Right cardiac atrium (tissue), 5 donors: ENCODE measurements around the gene IGFBPL1. TPM values are rescaled to one million over a fixed set of nuclear protein-coding genes. Genes with fewer than 3 reads are reported as not detected.

Experiments
- ATAC-seq, 2 donors: fragments of 200-7000 bp; cut with Tn5 transposase; one replicate each; pipeline versions ENCODE4 v1.8.0 to v1.9.1; 2020; ENCODE audit warnings: moderate library complexity in 2 of 2, mild to moderate bottlenecking in 1 of 2
- DNase-seq, 3 donors: peaks; one replicate each; pipeline ENCODE4 v3.0.0-alpha.2; 2020
- H3K27ac ChIP-seq: one replicate; pipeline ENCODE4 v1.5.1; 2013; ENCODE audit warnings: mild to moderate bottlenecking, low read length, control low read depth, moderate library complexity
- H3K27me3 ChIP-seq: one replicate; pipeline ENCODE4 v1.6.1; 2013; ENCODE audit not compliant: control insufficient read depth, insufficient read depth
- H3K4me1 ChIP-seq: one replicate; pipeline ENCODE4 v1.6.1; 2013; ENCODE audit warnings: low read length; ENCODE audit not compliant: control insufficient read depth, insufficient read depth
- H3K4me3 ChIP-seq: one replicate; pipeline ENCODE4 v1.5.1; 2013; ENCODE audit warnings: low read length, control low read depth
- H3K9me3 ChIP-seq: one replicate; pipeline ENCODE4 v1.6.1; 2013; ENCODE audit warnings: low read length; ENCODE audit not compliant: control insufficient read depth
- WGBS: extraction: QIAGEN DNeasy Blood & Tissue Kit; methylation state at CpG from one replicate; pipeline ENCODE4 v1.1.7; 2013; 5-methylcytosine and 5-hydroxymethylcytosine counted together
- intact Hi-C, 4 donors: fragments of 100-400 bp; cut with DNase I; formaldehyde crosslinking; loops; one replicate each; pipeline versions ENCODE4 v1.11.0 to v1.14.0; 2022 to 2023
- polyA plus RNA-seq: library from polyadenylated mRNA; stranded (reverse); fragments of 200-250 nt; gene quantifications from one replicate; pipeline ENCODE4 v1.2.3, GENCODE V29; 2013
- total RNA-seq, 4 donors: library from RNA; stranded (reverse); fragmentation: NEBNext Ultra II Directional; extraction: Animal tissue kit (Norgen Biotek cat#: 25700); gene quantifications; one replicate each; pipeline ENCODE4 v1.2.1, GENCODE V29; 2021
- donor health status: healthy with polysubstance abuse.
- donor health status: DM: no; HTN: yes; CAD: no.
- donor health status: DM: no; HTN: no; CAD: no.
- donor health status: DM: no; HTN: yes; CAD: no; lungs with severe emphysema.
- donor health status: DM: yes; HTN: yes; CAD: no.

The IGFBPL1 gene
- total and polyA plus RNA-seq, 5 donors, result 0.25 to 5.0 (median 0.65) TPM

GRCh38 chr9:38428062-38428461 lies 3.8 kb upstream of the IGFBPL1 start:
- no peaks in the 10 kb centered on the region for H3K27me3 ChIP-seq

GRCh38 chr9:38424918-38425317 lies 664 bp upstream of the IGFBPL1 start:
- Histone ChIP-seq H3K27me3 (no peaks in the 10 kb centered on the region), H3K27ac (no peak overlapping the region), H3K4me3 (peak overlapping the region; percentile 47), H3K4me1 (no peaks in the 10 kb centered on the region), H3K9me3 (no peaks in the 10 kb centered on the region)
- intact Hi-C loops, result no loop called here
- DNase-seq, result no peak
- 73% methylated on average over 4 of the region's 4 CpGs for WGBS
- no peak for ATAC-seq

More at GRCh38 chr9:38428062-38428461, 3.8 kb upstream of the IGFBPL1 start:
- ATAC-seq (no peak), DNase-seq (no peak)
- 80% methylated on average over 1 of the region's 1 CpG for WGBS
- H3K4me1 ChIP-seq, result no peaks in the 10 kb centered on the region
- no peak overlapping the region for H3K27ac ChIP-seq
- H3K9me3 ChIP-seq, result no peaks in the 10 kb centered on the region
- H3K4me3 ChIP-seq, result no peak overlapping the region
- intact Hi-C loops, result no loop called here

- Histone ChIP-seq H3K27ac (no peak overlapping the region), H3K9me3 (no peaks in the 10 kb centered on the region), H3K27me3 (no peaks in the 10 kb centered on the region), H3K4me1 (no peaks in the 10 kb centered on the region), H3K4me3 (no peak overlapping the region)
- WGBS, result 36% methylated on average over 15 of the region's 15 CpGs
- intact Hi-C loops, result no loop called here
- no peak for DNase-seq
- ATAC-seq, result no peak
Measured at GRCh38 chr9:38423273-38423972, 831 bp downstream of the IGFBPL1 start.

- Histone ChIP-seq H3K27me3 (no peaks in the 10 kb centered on the region), H3K27ac (no peak overlapping the region), H3K9me3 (no peaks in the 10 kb centered on the region), H3K4me3 (no peak overlapping the region), H3K4me1 (no peaks in the 10 kb centered on the region)
- ATAC-seq, result no peak
- intact Hi-C loops, result no loop called here
- DNase-seq, result no peak
- 77% methylated on average over 7 of the region's 7 CpGs for WGBS
Measured at GRCh38 chr9:38422555-38423260, 1.5 kb downstream of the IGFBPL1 start.

- no peaks in the 10 kb centered on the region for H3K4me1 ChIP-seq
- no peaks in the 10 kb centered on the region for H3K9me3 ChIP-seq
- no peaks in the 10 kb centered on the region for H3K27me3 ChIP-seq
- 47% methylated on average over 9 of the region's 9 CpGs for WGBS
- DNase-seq, result no peak
- H3K27ac ChIP-seq, result no peak overlapping the region
- H3K4me3 ChIP-seq, result no peak overlapping the region
- intact Hi-C loops, result no loop called here
- ATAC-seq, result no peak
Measured at GRCh38 chr9:38421498-38422211, 2.6 kb downstream of the IGFBPL1 start.

GRCh38 chr9:38419181-38419580 lies 5.1 kb downstream of the IGFBPL1 start:
- H3K9me3 ChIP-seq, result no peaks in the 10 kb centered on the region
- no peaks in the 10 kb centered on the region for H3K4me1 ChIP-seq
- intact Hi-C loops, result loop anchor here in 1 of 4 donors (5.0 kb wide), 1 partner anchor 52 kb away; no protein-coding TSS in a partner anchor
- ATAC-seq, result no peak
- no peak overlapping the region for H3K4me3 ChIP-seq
- 72% methylated on average over 5 of the region's 5 CpGs for WGBS
- no peak overlapping the region for H3K27ac ChIP-seq
- no peaks in the 10 kb centered on the region for H3K27me3 ChIP-seq
- no peak for DNase-seq

- no peaks in the 10 kb centered on the region for H3K4me1 ChIP-seq
- 92% methylated on average over 1 of the region's 1 CpG for WGBS
- H3K27me3 ChIP-seq, result no peaks in the 10 kb centered on the region
- ATAC-seq (no peak), DNase-seq (no peak)
- no peak overlapping the region for H3K27ac ChIP-seq
- intact Hi-C loops, result loop anchor here in 1 of 4 donors (5.0 kb wide), 1 partner anchor 51 kb away; no protein-coding TSS in a partner anchor
- no peaks in the 10 kb centered on the region for H3K9me3 ChIP-seq
- no peak overlapping the region for H3K4me3 ChIP-seq
Measured at GRCh38 chr9:38418366-38418765, 5.9 kb downstream of the IGFBPL1 start.

- 66% methylated on average over 8 of the region's 8 CpGs for WGBS
- intact Hi-C loops, result loop anchor here in 1 of 4 donors (5.0 kb wide), 1 partner anchor 50 kb away; no protein-coding TSS in a partner anchor
- Histone ChIP-seq H3K27ac (no peak overlapping the region), H3K4me1 (no peaks in the 10 kb centered on the region), H3K4me3 (no peak overlapping the region), H3K27me3 (no peaks in the 10 kb centered on the region), H3K9me3 (no peaks in the 10 kb centered on the region)
- ATAC-seq, result no peak
- peak in 1 of 3 donors; percentile 43 for DNase-seq
Measured at GRCh38 chr9:38417003-38417945, 7.0 kb downstream of the IGFBPL1 start.

- H3K27me3 ChIP-seq, result no peaks in the 10 kb centered on the region
- H3K4me3 ChIP-seq, result no peak overlapping the region
- H3K9me3 ChIP-seq, result no peaks in the 10 kb centered on the region
- no peaks in the 10 kb centered on the region for H3K4me1 ChIP-seq
- 73% methylated on average over 4 of the region's 4 CpGs for WGBS
- ATAC-seq, result no peak
- H3K27ac ChIP-seq, result no peak overlapping the region
- no peak for DNase-seq
- intact Hi-C loops, result loop anchor here in 1 of 4 donors (5.0 kb wide), 1 partner anchor 49 kb away; no protein-coding TSS in a partner anchor
Measured at GRCh38 chr9:38416461-38416860, 7.8 kb downstream of the IGFBPL1 start.

GRCh38 chr9:38415856-38416255 lies 8.4 kb downstream of the IGFBPL1 start:
- H3K27ac ChIP-seq, result no peak overlapping the region
- no peaks in the 10 kb centered on the region for H3K9me3 ChIP-seq
- H3K4me3 ChIP-seq, result no peak overlapping the region
- H3K27me3 ChIP-seq, result no peaks in the 10 kb centered on the region
- no peak for DNase-seq
- WGBS, result 85% methylated on average over 8 of the region's 8 CpGs
- no peaks in the 10 kb centered on the region for H3K4me1 ChIP-seq
- no peak for ATAC-seq
- intact Hi-C loops, result loop anchor here in 1 of 4 donors (5.0 kb wide), 1 partner anchor 49 kb away; no protein-coding TSS in a partner anchor
